Ishikawa (cell line): ENCODE measurements around the gene KCNK10.

ENCODE experiments used
- CEBPB ChIP-seq: IDR thresholded peaks from 2 replicates; pipeline ENCODE4 v1.6.1; 2012
- CREB1 ChIP-seq: IDR thresholded peaks from 2 replicates; pipeline ENCODE4 v1.6.1; 2012; ENCODE audit warnings: low read depth
- EGR1 ChIP-seq: IDR thresholded peaks from 2 replicates; pipeline ENCODE4 v1.6.1; 2012
- EP300 ChIP-seq: IDR thresholded peaks from 2 replicates; pipeline ENCODE4 v1.6.1; 2012; ENCODE audit warnings: borderline replicate concordance
- FOXM1 ChIP-seq: IDR thresholded peaks from 2 replicates; pipeline ENCODE4 v1.6.1; 2012; ENCODE audit warnings: low read depth, borderline replicate concordance
- MAX ChIP-seq: IDR thresholded peaks from 2 replicates; pipeline ENCODE4 v1.6.1; 2012
- NFIC ChIP-seq: IDR thresholded peaks from 2 replicates; pipeline ENCODE4 v1.6.1; 2012
- RAD21 ChIP-seq: IDR thresholded peaks from 2 replicates; pipeline ENCODE4 v1.6.1; 2012; ENCODE audit warnings: low read depth
- REST ChIP-seq: IDR thresholded peaks from 2 replicates; pipeline ENCODE4 v1.6.1; 2012; ENCODE audit warnings: low read depth, mild to moderate bottlenecking
- TAF1 ChIP-seq: IDR thresholded peaks from 2 replicates; pipeline ENCODE4 v1.6.1; 2012; ENCODE audit warnings: low read depth, mild to moderate bottlenecking
- TCF12 ChIP-seq: IDR thresholded peaks from 2 replicates; pipeline ENCODE4 v1.6.1; 2012; ENCODE audit warnings: low read depth
- TEAD4 ChIP-seq: IDR thresholded peaks from 2 replicates; pipeline ENCODE4 v1.6.1; 2012
- USF1 ChIP-seq: IDR thresholded peaks from 2 replicates; pipeline ENCODE4 v1.6.1; 2012
- YY1 ChIP-seq: IDR thresholded peaks from 2 replicates; pipeline ENCODE4 v1.6.1; 2012; ENCODE audit warnings: low read depth
- ZBTB7A ChIP-seq: IDR thresholded peaks from 2 replicates; pipeline ENCODE4 v1.6.1; 2012; ENCODE audit warnings: low read depth

The KCNK10 gene

GRCh38 chr14:88166616-88167015 lies 156.5 kb downstream of the KCNK10 start:
- TF ChIP-seq EP300, result no peak
- no peak for TF ChIP-seq CREB1
- no peak for TF ChIP-seq MAX
- no peak for TF ChIP-seq REST
- no peak for TF ChIP-seq CEBPB
- no peak for TF ChIP-seq USF1
- no peak for TF ChIP-seq FOXM1

- TF ChIP-seq CREB1 (no peak), ZBTB7A (no peak), EP300 (no peak), USF1 (no peak), TAF1 (no peak), REST (no peak), RAD21 (no peak), TCF12 (no peak), TEAD4 (no peak), CEBPB (no peak), MAX (no peak), FOXM1 (no peak), NFIC (no peak), EGR1 (no peak), YY1 (no peak)
Observed at GRCh38 chr14:88164906-88165534, 158.0 kb downstream of the KCNK10 start.

GRCh38 chr14:88163731-88164255 lies 159.3 kb downstream of the KCNK10 start:
- TF ChIP-seq RAD21 (no peak), REST (no peak), YY1 (no peak), CEBPB (no peak), FOXM1 (no peak), EP300 (no peak), ZBTB7A (no peak), TCF12 (no peak), NFIC (no peak), EGR1 (no peak), MAX (no peak), TEAD4 (no peak)

GRCh38 chr14:88156127-88156526 lies 166.9 kb downstream of the KCNK10 start:
- TF ChIP-seq TAF1 (no peak), NFIC (no peak), TEAD4 (no peak), YY1 (no peak), ZBTB7A (no peak), EGR1 (no peak), REST (no peak), CREB1 (no peak), EP300 (no peak), MAX (no peak), USF1 (no peak), RAD21 (no peak), FOXM1 (no peak), CEBPB (no peak), TCF12 (no peak)
